HG02588 (cell line): ENCODE measurements around the gene SOHLH1.

Experiments used
- ATAC-seq: cut with Tn5 transposase; IDR thresholded peaks from one replicate; pipeline ENCODE4 v1.9.1; 2021; ENCODE audit warnings: mild to moderate bottlenecking, moderate library complexity; ENCODE audit not compliant: unreplicated experiment

Gene SOHLH1, protein sequence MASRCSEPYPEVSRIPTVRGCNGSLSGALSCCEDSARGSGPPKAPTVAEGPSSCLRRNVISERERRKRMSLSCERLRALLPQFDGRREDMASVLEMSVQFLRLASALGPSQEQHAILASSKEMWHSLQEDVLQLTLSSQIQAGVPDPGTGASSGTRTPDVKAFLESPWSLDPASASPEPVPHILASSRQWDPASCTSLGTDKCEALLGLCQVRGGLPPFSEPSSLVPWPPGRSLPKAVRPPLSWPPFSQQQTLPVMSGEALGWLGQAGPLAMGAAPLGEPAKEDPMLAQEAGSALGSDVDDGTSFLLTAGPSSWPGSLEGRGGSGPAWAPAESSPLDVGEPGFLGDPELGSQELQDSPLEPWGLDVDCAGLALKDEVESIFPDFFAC

DNA sequence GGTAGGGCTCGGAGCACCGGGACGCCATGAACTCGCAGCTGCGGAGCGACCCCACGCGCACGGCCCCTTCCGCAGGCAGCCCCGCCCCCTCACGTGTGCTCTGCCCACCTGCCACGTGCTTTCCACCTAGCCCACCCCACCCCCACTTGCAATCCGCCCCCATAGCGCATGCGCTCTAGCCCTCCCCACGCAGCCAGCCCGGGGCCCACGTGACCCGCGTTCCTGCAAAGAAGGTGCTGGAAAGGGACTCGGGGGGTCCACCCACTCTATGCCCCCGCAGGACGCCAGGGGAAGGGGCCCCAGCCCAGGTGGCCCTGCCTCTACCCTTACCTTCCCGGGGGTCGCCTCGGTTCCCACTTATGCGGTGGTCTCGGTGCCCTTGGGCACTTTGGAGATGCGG lies at the start of gene SOHLH1:
SOHLH1 (minus strand) TSS at position 42 of the 400 bp plus-strand sequence; CDS start at position 28, 14 bp downstream.
- ATAC-seq = no peak

DNA sequence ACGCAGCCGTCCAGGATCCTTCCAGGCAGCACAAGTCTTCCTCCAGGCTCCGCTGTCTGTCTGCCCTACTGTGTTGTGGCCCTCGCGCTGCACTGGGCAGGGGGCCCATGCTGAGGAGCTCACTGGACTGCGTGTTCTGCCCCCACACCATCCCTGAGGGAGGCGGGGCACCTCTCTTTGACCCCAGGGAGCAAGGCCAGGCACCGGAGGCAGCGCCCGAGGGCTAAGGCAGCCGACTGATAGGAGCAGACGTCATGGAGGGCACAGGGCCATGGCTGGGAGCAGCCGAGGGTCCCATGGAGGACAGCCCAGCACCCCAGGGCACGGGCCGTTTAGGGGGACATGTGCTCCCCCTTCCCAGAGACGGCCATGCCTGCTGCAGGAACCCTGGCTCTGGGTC lies 49.4 kb upstream of the SOHLH1 start:
- no peak for ATAC-seq

DNA sequence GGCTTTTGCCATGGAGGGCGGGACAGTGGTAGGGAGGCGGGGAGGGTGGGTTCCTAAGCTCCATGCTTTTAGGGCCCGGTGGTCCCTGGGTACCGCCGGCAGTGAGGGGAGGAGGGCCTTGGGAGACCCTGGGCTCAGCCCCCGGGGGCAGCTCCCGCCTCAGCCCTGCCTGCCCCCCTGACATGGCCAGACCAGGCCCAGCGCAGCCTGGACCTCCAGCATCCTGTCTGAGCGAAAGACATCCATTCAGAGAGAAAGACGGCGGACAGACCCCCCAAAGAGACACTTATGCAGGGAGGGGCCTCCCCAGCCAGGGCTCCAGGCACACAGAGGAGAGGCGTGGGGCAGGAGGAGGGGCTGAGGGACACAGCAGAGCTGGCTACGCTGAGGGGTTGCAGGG lies 48.0 kb upstream of the SOHLH1 start:
- ATAC-seq = no peak

DNA sequence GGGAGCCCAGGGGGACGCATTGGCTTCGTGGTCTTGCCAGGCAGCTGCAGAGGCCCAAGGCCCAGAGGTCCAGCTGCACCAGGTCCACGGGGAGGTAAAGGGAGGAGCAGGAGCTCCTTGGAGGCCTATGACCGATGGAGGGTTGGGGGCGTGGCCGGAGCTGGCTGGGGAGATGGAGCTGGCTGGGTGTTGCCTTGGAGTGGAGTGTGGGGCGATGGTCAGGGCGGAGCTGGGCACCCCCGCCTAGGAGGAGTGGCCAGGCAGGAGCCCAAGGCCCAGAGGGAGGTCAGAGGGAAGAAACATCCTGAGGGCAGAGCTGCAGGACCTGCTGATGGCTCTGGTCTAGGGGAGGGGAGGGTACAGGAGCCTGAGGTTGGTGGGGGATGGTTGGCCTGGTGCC lies 47.3 kb upstream of the SOHLH1 start:
- no peak for ATAC-seq

DNA sequence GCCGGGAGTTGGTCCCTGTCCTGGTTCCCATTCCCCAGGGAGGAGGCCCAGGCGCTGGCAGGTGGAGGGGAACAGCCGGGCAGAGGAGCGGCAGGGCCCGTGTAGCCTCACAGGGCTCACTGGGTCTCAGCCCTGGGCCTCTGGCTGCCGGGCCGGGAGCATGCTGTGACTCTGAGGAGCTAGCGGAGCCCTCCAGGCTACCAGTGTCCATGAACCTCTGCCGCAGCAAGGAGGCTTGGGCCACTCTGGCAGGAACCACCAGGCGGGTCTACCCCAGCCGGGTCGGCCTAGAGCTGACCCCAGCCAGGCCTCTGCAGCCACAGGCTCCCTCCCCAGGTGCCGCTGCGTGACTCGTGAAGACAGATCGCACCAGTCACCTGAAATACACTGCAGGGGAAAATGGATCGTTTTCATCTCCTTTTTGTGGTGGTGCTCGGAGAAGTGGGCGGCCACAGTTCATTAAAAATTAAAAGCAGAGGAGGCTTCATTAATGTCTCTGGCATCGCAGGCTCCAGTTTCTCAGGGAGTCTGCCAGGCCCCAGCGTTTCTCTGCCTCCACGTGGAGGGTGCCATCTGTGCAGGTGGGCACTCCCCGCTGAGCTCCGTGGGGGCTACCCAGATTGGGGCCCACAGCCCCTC lies 46.5 kb upstream of the SOHLH1 start:
- ATAC-seq = no peak

DNA sequence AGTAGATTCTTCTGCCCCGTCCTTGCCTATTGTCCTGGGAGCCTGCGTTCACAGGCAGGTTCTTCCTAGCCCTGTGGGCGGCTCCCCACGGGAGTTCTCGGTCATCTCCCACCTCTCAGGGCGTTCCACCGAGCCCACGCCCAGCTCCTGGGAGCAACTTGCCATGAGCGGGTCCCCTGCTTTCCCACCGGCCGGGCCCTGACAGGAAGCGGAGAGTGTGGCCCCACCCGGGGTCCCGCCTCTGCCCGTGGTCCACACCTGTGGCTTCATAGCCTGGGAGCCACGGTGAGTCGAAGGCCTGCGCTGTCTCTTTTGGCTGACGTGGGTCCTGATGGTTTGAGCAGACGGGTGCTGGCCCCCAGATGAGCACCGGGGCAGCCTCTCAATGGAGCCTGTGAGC lies 45.9 kb upstream of the SOHLH1 start:
- no peak for ATAC-seq

DNA sequence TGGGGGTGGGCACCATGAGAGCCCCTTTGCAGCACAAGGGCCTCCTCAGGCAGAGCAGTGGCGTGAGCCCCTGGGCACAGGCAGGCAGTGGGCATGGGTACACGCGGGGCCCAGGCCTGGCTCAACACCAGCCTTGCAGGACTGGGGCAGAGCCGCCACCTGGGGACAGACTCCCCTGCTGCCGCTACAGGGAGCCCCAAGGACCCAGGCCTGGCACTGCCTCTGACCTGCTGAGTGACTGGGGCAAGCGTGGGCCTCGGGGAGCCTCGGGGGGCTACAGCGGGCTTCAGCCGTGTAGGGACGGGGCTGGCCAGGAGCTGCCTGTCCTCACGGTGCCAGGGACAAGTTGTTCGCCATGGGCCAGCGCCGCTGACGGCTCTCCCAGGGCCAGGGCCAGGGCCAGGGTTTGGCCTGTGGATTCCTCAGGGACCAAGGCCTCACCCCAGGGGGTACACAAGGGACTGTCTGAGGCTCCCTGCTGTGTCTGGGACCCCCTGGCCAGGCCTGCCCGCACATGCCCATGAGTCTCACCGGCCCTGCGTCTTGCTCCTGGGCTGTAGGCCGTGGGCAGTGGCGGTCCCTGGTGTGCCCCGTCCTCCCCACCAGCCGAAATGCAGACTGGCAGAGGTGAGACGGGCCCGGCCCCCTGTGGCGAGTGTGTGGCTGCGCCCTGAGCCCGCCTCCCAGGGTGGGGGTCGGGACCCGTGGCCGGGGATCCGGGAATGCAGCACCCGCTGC lies 45.2 kb upstream of the SOHLH1 start:
- ATAC-seq = no peak

DNA sequence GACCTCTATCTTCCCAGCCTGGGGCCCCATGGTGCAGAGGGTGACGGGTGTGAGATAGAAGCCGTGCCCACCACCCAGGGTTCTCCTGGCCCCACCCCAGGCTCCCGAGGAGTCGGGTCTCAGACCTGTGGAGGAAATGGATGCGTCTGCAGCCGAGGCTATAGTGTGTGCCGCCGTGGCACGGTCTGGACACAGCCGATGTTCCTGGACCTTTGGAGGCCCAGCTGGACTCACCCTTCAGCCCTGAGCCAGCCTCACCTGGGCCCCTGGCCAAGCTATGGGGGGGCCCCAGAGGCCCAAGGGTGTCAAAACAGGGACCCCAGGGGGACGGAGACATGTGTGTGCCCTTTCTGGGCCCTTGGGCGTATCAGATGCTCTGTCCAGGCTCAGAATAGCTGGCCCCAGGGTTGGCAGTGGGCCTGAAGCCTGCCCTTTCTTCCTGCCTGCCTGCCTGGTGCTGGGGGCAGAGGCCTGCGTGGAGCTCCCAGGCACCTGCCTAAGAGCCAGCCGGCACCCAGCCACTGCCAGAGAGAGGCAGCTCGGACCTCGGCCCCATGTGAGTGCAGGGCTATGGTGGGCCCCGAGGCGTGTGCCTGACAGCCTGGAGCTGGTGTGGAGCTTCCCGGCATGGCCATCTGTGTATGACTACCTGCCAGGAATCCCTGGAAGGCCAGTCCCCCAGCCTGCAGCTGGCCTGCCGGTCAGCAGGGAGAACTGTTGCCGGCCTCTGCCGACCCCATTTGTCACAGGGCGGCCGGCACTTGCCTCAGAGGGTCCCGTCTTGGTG lies 44.5 kb upstream of the SOHLH1 start:
- no peak for ATAC-seq

DNA sequence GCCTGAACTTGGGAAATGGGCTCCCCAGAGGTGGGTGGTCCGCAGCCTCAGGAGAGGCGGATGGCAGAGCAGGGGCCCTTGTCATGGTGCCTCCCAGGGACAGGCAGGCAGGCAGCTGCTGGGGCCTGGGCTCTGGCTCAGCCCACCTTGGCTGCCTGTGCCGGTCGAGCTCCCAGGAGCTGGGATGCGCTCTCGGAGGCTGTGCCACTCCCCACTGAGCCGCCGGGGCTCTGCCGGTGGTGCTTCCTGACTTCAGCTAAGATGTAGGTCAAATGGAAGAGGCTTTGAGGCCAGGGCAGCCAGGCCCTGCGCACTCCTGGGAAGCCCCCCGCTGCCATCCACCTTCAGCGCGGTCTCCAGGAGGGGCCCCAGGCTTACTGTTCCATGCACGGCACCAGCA lies 43.7 kb upstream of the SOHLH1 start:
- no peak for ATAC-seq

DNA sequence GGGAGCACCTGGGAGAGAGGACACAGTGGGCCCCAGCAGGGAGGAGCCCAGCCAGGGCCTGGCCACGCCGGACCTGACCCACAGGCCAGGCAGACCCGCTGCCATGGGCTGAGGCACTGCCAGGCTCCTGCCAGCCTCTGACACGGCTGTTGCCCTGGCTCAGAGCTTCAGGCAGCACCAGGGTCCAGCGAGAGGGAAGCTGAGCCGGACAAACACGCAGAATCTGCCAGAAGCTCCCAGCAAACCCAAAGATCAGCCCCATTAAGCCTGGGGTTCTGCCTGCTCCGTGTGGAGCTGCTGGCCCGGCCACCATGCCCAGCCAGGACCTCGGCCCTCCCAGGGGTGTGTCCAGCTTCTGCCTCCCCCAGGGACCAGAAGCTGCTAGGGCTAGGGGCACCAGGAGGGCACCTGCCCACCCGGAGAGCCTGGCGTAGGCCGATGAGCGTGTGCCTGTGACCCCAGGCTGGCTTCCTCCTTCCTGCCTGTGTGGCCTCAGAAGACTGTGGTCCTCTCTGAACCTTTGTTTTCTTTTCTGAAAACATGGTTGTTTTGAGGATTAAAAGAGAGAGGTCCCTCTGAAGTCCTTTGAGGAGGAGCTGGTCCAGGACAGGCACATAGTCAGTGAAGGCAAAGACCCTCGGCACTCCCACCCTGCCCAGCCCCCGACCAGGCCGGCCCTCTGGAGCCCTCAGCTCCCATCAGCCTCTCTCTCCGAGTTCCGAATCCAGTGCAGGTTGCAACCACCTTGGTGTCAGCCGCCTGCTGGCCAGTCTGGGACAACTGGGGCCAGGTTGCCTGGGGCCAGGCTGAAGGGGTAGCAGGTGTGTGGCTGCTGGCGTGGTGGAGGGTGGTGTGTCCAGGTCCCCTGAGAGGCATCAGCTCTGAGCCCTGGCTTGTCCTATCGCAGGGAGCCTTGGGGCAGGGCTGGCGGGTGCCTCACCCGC lies 42.3 kb upstream of the SOHLH1 start:
- ATAC-seq = no peak

DNA sequence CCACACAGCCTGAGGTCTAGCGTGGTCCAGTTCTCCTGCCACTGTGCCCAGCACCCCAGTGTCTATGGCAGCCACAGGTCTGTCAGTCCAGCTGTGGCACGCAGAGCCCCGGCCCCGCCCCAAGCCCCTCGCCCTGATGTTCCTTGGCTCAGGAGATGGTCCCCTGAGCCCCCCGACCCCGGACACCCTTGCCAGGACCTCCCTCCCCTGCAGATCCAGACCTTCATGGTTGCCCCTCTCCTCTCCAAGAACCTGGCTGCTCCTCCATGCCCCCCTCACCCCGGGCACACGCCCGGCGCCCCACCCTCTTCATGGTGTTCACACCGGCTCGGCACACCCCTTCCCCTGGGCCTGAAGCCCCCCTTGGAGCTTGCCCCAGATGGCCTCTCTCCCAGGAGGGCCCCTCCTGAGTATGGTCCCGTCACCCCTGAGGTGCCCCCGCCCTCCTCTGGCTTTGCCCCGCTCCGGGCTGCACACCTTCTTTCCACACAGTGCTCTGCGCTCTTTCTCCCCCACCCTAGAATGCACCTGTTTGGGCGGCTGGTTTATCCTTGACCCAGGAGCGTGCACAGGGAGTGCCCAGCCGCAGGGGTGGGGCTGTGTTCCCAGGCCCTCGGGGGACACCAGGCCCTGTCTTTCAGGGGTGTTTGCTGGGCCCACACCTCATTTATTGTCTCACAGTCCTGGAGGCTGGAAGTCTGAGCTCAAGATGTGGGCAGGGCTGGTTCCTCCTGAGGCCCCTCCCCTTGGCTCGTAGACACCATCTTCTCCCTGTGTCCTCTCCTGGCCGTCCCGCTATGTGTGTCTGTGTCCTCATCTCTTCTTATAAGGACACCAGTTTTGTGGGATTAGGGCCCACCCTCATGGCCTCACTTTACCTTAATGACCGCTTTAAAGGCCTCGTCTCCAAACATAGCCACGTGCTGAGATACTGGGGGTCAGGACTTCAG lies 40.3 kb upstream of the SOHLH1 start:
- no peak for ATAC-seq

DNA sequence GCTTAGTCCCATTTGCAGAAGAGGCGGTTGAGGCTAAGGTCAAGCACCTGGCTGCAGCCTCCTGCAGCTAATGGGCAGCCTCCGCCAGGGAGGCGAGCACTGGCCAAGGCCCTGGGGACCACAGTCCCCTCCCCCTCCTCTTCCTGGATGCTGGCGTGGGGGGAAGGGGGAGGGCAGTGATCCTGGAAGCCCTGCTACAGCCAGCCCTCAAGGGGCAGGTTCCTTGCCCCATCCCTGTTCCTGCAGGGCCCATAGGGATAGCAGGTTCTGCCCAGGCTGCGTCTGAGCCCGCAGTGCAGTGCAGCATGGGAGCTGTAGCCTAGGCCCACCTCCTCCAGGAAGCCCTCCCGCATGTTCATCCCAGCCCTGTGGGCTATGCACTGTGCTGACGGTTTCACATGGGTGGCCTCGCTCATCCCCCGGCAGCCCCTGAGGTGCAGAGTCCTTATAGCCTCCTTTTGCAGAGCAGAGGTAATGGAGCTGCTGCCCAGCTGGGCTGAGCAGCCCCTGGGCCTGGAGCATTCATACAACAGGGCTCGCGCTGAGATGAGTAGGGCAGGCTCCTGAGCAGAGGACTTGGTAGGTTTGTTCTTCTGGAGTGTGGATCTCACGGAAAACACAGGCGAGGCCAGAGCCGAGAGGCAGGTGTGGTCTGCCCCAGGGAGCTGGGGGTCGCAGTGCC lies 38.7 kb upstream of the SOHLH1 start:
- no peak for ATAC-seq

DNA sequence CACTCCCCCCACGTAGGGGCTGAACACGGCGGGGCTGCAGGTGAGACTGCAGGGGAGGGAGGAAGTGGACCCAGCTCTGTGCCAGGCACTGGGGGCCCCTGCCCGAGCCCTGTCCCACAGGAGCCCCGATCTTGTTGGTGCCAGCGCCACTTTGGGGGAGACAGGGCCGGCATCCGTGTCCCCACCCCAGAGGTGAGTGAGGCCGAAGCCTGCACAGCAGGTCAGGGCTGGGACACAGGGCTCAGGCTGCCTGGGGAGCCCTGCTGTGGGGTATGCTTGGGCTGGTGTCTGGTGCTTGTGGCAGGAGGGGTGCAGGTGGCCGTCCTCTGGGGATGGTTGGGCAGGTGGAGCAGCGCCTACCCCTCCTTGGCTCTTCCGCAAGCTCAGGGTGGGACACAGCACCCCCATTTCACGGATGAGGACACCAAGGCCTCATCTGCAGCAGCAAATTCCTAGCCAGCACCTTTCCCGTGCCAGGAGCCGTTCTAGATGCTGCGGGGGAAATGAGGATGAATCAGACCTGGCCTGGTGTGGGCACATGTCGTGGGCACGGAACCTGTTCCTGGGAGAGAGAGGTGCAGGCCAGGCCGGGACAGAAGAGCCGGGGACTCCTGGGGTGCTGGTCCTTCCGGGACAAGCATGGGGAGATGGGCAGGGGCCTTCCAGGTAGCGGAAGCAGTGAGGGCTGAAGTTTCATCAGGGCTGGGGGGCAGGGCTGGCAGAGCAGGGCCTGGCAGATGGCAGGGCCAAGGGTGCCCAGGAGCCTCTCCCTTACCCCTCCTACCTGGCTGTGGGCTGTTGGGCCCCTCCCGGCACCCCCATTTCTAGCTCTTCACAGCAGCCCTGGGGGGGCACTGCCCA lies 37.9 kb upstream of the SOHLH1 start:
- no peak for ATAC-seq

DNA sequence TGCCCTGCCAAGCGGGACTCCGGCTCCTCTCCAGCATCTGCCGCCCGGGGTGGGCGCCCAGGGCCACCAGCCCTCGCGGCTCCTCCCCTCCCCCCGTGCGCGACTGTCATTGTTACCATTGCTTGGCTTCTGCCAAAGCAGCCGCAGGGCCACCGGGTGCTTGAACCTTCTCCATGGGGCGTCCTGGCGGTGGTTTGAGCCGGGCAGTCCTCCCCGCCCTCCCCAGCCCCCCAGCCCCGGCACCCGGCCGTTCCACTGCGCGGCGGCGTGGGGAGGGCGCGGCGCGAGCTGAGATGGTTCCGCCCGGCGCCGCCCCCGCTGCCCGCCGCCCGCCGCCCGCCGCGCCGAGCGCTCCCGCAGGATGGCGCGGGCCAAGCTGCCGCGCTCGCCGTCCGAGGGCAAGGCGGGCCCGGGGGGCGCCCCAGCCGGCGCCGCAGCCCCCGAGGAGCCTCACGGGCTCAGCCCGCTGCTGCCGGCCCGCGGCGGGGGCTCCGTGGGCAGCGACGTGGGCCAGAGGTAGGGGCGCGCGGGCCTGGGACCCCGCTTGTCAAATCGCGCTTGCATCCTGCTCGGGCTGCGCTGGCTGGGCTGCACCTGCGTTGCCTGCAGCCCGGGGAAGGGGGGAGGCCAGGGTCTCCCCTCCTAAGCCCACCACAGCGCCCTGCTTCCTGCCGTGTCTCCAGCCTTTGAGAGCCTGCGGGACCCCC lies 37.1 kb upstream of the SOHLH1 start:
- ATAC-seq = no peak

DNA sequence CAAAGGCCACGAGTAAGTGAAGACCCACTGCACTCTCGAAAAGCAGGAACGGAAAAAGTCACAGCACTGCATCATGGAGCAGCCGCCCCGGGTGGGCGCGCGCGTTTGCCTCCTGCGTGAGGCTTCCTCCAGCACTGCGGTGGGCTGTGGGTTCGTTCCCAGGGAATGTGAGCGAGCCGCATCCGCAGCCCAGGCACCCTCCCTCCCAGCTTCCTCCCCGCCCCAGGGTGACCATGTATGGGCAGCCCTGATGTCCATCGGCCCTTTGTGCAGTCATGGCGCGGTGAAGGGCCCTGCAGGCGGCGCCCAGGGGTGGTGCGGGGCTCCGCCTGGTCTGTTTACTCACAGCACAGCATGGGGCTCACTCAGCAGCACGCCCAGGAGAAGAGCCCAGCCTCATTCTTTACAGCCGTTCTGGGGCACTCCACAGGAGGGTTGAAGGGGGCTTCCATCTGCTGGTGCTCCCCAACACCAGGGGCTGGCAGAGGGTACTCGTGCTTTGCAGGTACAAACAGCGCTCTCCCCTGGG lies 35.4 kb upstream of the SOHLH1 start:
- no peak for ATAC-seq

DNA sequence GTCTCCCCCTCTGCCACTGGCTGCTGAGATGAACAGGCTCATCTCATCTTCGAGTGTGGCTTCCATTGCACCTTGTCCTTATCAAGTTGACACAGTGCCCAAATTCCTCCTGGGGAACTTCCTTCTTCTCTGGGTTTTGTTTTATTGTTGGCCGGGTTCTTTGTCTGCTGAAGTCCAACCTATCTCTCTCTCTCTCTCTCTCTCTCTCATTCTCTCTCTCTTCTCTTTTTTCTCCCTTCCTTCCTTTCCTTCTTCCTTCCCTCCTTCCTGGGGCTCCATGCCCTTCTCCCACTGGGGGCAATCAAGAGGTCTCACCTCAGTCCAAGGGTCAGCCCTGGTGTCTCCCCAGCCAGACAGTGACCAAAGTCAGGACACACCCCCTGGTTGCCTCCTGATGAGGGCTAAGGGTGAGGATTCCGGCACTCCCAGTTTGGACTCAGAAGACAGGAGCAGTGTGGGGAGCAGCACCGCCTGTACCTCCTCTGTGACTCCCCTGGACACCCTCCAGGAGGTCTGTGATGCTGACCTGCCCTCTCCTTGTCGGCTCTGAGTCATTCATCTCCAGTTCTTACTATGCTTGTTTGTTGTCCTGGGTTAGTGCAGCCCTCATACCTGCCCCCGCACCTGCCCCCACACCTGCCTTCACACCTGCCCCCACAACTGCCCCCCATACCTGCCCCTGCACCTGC lies 33.4 kb upstream of the SOHLH1 start:
- ATAC-seq = no peak
